Amniotic stem cell (primary cell): ENCODE measurements around the gene ATG14.
"Not testable (repeated sequence)": the region's sequence is repeated elsewhere in the genome, so short reads cannot be mapped to it uniquely, and the experiment has no call there.

Experiments used
- DNase-seq: peaks from one replicate; lab custom pipeline; 2025; lab: John Stamatoyannopoulos, UW

ATG14 gene

DNA sequence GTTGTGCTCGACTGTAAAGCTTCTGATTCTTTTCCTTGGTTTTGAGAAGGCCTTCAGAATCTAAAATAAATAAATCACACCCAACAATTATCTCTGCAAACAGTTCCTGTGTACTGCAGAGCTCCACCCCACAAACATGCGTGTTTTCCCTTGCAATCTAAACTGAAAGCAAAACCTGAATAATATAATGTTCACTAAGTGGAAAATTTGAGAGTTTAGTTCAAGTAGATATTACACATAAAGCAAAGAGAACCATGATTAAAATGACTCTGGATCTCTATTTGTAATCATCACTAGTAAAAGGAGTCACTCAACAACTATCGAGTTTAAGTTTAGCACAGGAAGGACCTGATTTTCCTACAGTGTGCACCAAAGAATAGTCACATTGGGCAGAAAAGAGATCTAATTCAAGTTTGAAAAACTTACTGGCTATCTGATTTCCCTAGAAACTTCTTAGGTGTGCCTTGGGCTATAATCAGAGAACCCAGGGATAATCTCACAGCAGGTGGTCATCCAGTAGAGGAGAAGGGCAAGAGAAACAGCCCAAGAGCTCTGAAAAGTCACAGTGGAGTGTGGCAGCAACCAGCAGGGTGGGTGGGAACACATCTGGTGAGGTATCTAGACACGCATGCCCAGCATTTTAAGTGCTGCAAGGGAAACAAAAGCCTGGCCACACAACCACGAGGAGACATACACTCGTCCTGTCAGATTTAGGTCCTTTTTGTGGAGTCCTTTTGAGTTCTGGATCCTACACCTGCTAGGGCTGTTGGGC lies 25.4 kb downstream of the ATG14 start:
- no peak for DNase-seq

DNA sequence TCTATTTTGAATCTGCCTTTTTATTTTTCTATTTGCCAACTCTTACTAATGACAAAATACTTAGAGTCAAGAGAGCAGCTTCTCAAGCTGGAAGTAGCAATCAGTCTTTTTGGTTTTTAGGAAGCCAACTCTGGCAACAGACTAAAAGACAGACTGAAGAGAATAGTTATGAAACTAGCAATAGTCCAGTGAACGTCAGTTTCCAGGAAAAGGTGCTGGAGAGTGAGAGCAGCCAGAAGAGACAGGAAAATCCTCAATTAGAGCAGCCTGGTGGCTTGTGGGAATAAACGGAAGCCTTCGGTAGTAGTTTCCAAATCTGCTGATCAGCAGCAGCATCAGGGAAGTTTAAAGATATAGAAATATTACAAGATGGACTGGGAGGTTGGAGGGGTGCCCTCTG lies 27.1 kb downstream of the ATG14 start:
- DNase-seq: no peak

DNA sequence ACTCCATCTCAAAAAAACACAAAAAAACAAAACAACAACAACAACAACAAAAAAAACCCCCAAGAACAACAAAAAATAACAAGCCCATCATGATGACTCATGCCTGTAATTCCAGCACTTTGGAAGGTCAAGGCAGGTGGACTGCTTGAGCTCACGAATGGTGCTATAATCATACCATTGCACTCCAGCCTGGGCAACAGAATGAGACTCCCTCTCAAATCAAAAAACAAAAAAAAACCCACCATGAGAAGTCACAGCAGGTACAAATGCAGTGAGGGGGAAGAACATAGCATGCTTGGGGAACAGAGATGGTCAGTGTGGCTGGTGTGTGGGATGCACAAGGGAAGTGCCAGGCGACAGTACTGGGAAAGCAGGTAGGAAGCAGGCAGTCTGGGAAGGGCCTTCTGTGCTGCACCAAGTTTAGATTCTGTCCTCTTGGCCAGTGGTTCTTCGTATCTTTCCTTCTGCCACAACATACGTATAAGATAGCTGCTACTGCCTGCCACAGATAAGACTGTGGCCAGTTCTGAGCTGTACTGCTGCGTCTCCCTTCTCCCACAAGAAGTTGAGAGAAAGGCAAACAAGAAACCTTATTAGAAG lies 28.0 kb downstream of the ATG14 start:
- DNase-seq: no peak

DNA sequence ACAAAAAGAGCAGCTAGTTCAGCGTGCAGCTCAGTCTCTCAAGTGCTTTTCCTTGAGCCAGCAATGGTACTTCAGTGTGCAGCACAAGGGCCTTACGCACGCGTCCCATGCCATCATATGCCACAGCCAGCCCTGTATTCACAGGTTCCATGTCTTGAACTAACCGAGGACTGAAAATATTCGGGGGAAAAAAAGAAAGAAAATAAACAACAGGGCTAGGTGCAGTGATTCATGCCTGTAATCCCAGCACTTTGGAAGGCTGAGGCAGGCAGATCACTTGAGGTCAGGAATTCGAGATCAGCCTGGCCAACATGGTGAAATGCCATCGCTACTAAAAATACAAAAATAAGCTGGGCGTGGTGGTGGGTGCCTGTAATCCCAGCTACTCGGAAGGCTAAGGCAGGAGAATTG lies 28.6 kb downstream of the ATG14 start:
- not testable (repeated sequence) for DNase-seq

DNA sequence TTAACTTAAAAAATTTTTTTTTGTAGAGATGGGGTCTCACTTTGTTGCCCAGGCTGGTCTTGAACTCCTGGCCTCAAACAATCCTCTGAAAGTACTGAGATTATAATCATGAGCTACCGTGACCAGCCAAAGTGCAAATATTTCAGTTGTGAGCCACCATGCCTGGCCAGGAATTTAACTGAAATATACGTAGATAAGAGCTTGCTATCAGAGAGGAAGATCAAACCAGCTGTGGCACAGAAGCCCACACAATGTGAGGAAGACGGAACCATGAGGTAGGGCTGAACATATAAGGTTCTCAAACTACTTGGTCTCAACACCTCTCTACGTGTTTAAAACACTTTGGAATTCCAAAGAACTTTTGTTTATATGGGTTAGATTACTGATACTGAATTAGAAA lies 29.1 kb downstream of the ATG14 start:
- no peak for DNase-seq

- DNase-seq: no peak
Measured at GRCh38 chr14:55381561-55381960, 30.1 kb downstream of the ATG14 start.

DNA sequence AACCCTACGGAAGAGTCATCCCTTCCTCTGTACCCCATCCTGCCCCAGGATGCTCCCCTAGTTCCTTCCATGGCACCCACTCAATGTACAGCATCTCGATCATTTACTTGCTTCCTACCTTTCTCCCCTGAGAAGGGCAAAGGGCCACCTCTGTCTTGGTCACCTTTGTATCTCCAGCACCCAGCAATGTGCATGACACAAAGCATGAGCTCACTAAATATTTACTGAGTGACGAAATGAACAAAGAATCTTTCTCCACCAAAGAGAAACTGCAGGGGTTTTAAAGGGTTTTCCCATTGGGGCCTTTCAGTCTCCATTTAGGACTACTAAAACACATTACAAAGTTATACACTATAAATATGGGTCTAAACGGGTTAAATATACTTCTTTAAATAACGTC lies 30.6 kb downstream of the ATG14 start:
- DNase-seq: no peak

- no peak for DNase-seq
Measured at GRCh38 chr14:55377236-55377635, 34.4 kb downstream of the ATG14 start.

DNA sequence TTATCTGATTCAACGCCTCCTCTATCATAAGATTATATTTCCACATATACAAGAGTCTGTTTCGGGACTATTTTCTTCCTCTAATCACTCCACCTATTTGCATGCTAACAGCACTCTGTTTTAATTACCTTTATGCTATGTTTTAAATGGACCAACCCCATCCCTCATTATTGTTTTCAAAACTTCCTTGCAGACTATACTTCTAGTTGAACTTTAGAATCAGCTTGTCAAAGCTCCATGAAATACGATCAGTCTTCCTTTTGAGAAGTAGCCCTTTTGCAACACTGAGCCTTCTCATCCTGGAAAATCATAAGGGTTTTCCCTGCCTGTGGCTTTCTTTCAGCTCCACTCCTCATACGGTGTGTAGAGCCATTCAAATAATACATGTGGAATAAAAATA lies 36.9 kb downstream of the ATG14 start:
- DNase-seq: no peak

DNA sequence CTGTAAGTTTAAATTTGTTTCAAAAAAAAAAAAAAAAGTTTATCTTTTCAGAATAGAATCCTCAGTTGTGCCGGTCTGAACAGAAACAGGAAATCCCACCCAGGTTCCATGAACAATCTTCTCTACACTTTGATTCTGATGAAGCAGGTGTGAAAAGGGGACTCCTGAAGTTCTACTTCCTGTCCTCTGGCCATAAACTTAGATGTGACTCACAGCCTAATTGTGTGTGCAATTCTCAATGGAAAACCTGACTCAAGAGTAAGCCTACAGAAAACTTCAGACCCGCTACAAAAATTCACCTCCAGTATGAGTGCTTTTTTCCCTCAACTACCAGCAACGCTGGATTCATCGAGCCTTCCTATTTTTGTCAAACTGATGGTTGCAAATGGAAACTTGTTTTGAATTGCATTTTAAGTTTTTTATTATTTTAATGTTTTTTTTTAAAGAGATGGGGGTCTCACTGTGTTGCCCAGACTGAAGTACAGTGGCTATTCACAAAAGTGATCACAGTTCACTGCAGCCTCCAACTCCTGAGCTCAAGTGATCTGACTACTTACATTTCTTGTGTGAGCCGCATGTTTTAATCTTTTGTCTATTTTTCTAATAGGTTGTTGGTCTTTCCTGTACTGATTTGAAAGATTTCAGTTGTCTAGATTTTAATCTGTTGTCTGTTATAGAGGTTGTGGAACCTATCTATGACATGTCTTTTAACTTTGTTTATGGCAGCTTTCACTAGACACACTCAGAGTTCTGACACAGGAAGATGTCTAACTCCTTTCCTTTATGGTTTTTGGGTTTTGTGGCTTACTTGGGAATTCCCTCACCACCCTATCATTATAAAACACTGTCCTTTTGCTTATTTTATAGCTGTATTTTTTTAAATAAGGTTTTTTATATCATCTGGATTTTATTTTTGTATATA lies 37.6 kb downstream of the ATG14 start:
- no peak for DNase-seq

- no peak for DNase-seq
Measured at GRCh38 chr14:55372825-55373224, 38.8 kb downstream of the ATG14 start.

GRCh38 chr14:55372423-55372822 lies 39.2 kb downstream of the ATG14 start:
- DNase-seq: no peak

DNA sequence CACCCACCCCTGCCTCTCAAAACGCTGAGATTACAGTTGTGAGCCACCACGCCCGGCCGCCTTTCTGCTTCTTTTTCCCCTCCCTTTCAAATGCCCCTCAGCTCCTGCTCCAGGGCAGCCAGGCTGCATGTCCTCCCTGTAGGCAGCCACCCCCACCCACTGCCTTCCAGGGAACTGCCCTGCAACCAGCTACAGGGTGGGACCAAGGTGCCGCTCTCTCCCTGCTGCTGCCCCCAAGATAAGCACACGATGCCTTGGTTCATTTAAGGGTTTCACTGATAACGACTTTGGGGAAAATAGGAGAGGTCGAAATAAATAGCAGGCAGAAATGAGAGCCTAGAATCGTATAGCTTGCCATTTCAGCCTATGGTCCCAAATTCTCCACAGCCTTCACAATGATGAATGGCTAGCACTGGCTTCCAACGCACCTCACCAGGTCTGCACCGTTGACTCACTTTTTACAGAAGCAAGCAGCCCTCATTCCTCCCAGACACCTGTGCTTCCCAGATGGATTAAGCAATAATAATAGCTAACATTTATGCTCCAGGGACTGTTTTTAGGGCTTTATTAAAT lies 40.7 kb downstream of the ATG14 start:
- no peak for DNase-seq

DNA sequence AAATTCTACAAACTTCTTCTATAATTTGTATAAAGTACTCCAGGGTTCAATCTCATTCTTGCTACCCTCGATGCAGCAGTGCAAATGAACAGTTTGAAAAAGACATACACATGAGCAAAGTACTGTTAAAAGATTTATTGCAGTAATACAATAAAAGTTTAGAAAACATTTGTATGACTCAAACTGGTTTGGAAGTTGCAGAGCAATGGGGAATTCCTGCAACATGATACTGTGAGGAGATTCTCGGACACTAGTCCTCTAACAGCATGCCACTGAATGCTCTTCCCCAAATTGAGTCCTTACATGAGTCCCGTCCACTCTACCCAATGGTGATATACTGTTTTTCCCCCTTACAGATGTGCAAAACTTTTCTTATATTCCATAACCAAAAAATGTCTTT lies 45.4 kb downstream of the ATG14 start:
- DNase-seq: no peak

- DNase-seq: no peak
Measured at GRCh38 chr14:55361190-55361589, 50.4 kb downstream of the ATG14 start.

DNA sequence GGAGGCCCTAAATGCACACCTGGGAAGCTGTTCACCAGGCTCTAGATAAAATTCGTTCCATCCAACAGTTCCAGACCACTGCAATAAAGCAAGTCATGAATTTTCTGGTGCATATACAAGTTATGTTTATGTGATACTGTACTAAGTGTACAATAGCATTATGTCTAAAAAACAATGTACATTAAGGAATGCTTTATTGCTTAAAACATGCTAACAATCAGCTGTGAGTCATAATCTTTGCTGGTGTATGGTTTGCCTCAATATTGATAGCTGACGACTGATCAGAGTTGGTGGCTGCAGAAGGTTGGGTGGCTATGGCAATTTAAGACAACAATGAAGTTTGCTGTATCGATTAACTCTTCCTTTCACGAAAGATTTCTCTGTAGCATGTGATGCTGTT lies 52.3 kb downstream of the ATG14 start:
- no peak for DNase-seq

- DNase-seq: no peak
Measured at GRCh38 chr14:55356913-55357312, 54.7 kb downstream of the ATG14 start.

- no peak for DNase-seq
Measured at GRCh38 chr14:55355922-55356321, 55.7 kb downstream of the ATG14 start.

DNA sequence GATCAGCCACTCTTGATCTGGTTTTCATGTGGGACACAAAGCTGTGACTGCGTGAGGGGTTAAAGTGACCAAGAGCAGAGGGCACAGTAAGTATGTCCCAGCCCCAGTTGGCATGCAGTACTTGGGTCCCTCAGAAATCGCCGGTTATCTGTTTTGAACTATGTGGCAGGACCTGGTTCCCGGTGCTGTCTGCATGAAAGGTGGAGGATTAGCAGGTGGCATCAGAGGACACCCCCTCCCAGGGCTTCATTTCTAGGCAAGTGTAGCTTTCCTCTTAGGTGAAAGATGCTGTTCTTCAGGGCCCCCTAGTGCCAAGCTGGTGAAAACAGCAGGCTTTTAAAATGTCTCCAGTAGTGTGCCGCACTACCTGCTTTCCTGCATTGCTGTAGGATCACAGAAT lies 57.1 kb downstream of the ATG14 start:
- DNase-seq: no peak

DNA sequence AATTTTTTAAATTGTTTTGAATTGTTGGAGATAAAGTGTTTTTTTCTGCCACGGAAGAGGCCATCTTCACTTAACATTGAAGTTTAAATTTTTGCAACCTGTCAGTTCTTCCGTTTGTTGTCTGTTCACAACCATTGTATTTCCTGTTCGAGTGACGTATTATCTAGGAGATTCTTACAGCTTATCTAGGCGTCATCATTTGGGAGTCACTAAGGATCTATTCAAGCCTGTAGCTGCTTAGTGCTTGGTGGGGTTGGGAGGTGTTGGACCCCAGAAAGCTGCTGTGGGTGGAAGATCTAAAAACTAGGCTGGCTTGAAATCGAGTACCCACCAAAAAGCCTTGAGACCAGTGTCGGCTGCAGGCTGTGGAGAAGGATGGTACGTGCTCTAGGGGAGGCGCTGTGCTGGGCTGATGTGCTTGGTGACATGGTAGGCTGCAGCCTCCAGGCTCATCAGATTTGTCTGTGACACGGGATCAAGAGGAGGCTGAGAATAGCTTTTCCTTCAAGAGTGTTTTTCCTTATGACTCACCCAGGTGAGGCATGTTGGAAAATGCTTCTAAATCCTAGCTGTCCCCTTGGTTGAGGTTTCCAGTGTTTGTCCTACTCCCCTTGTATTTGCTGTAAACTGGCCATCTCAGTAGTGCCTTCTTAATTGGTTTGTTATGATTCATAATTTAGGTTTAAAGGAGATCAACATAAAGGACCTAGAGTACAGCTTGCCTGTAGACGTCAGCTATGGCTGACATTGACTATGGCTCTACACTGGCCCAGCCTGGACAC lies 57.8 kb downstream of the ATG14 start:
- DNase-seq: no peak

GRCh38 chr14:55352201-55352600 lies 59.4 kb downstream of the ATG14 start:
- no peak for DNase-seq

DNA sequence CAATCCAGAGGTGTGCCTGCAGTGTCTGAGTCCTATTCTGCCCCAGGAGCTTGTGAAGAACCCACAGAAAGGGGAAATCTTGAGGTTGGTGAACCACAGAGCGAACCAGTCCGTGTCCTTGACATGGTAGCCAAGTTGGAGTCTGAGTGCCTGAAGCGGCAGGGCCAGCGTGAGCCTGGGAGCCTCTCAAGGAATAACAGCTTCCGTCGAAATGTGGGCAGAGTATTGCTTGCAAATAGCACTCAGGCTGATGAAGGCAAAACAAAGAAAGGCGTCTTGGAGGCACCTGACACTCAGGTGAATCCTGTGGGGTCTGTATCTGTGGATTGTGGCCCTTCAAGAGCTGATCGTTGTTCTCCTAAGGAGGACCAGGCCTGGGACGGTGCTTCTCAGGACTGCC lies 60.5 kb downstream of the ATG14 start:
- no peak for DNase-seq
